GM19397 (cell line): ENCODE results near the gene TEP1.
"Not testable (repeated sequence)": the region's sequence is repeated elsewhere in the genome, so short reads cannot be mapped to it uniquely, and the experiment has no call there.

Experiments
- ATAC-seq: cut with Tn5 transposase; IDR thresholded peaks from one replicate; pipeline ENCODE4 v1.9.1; 2021; ENCODE audit warnings: mild to moderate bottlenecking, moderate library complexity; ENCODE audit not compliant: unreplicated experiment

Gene TEP1

GRCh38 chr14:20343862-20344220 is 69.5 kb downstream of the TEP1 start:
- no peak for ATAC-seq

GRCh38 chr14:20343092-20343861 is 70.0 kb downstream of the TEP1 start, which contains the start of gene PARP2:
Gene PARP2, plus strand, starts transcription at chr14:20343635. Its CDS starts 7 bp downstream, at chr14:20343642.
- peak; percentile 95 for ATAC-seq

- ATAC-seq: no peak
These were observed 71.7 kb downstream of the TEP1 start for GRCh38 chr14:20341646-20342045.

- ATAC-seq: not testable (repeated sequence)
These were observed 72.3 kb downstream of the TEP1 start for GRCh38 chr14:20341032-20341431.

- ATAC-seq: no peak
These were observed 79.3 kb downstream of the TEP1 start for GRCh38 chr14:20334017-20334416.

- ATAC-seq: no peak
These were observed 79.8 kb downstream of the TEP1 start for GRCh38 chr14:20333494-20333841.

- peak; percentile 95 for ATAC-seq
These were observed 80.4 kb downstream of the TEP1 start, which contains the start of gene CCNB1IP1 for GRCh38 chr14:20332788-20333493. Gene CCNB1IP1, minus strand, starts transcription at chr14:20333279. Its CDS starts 16,756 bp downstream, at chr14:20316523.

GRCh38 chr14:20332431-20332787 is 80.9 kb downstream of the TEP1 start:
- no peak for ATAC-seq

- no peak for ATAC-seq
These were observed 82.2 kb downstream of the TEP1 start for GRCh38 chr14:20331053-20331613.

- no peak for ATAC-seq
These were observed 83.9 kb downstream of the TEP1 start for GRCh38 chr14:20329355-20329754.

- ATAC-seq: no peak
These were observed 84.6 kb downstream of the TEP1 start for GRCh38 chr14:20328705-20329104.

- ATAC-seq: no peak
These were observed 86.1 kb downstream of the TEP1 start for GRCh38 chr14:20327005-20327869.

- ATAC-seq: no peak
These were observed 95.6 kb downstream of the TEP1 start for GRCh38 chr14:20317720-20318119.
